GM18505 (cell line): Measurements from ENCODE around the gene PHF14.
"Not testable (repeated sequence)": the region's sequence is repeated elsewhere in the genome, so short reads cannot be mapped to it uniquely, and the experiment has no call there.

Experiments
- ATAC-seq: cut with Tn5 transposase; IDR thresholded peaks from one replicate; pipeline ENCODE4 v1.9.1; 2021; ENCODE audit not compliant: unreplicated experiment
- POLR2A ChIP-seq: IDR thresholded peaks from 4 replicates; pipeline ENCODE4 v1.6.1; 2011; ENCODE audit warnings: borderline replicate concordance; ENCODE audit not compliant: insufficient read depth, insufficient read length; ENCODE audit errors: extremely low read depth

PHF14 gene, protein sequence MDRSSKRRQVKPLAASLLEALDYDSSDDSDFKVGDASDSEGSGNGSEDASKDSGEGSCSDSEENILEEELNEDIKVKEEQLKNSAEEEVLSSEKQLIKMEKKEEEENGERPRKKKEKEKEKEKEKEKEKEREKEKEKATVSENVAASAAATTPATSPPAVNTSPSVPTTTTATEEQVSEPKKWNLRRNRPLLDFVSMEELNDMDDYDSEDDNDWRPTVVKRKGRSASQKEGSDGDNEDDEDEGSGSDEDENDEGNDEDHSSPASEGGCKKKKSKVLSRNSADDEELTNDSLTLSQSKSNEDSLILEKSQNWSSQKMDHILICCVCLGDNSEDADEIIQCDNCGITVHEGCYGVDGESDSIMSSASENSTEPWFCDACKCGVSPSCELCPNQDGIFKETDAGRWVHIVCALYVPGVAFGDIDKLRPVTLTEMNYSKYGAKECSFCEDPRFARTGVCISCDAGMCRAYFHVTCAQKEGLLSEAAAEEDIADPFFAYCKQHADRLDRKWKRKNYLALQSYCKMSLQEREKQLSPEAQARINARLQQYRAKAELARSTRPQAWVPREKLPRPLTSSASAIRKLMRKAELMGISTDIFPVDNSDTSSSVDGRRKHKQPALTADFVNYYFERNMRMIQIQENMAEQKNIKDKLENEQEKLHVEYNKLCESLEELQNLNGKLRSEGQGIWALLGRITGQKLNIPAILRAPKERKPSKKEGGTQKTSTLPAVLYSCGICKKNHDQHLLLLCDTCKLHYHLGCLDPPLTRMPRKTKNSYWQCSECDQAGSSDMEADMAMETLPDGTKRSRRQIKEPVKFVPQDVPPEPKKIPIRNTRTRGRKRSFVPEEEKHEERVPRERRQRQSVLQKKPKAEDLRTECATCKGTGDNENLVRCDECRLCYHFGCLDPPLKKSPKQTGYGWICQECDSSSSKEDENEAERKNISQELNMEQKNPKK

DNA sequence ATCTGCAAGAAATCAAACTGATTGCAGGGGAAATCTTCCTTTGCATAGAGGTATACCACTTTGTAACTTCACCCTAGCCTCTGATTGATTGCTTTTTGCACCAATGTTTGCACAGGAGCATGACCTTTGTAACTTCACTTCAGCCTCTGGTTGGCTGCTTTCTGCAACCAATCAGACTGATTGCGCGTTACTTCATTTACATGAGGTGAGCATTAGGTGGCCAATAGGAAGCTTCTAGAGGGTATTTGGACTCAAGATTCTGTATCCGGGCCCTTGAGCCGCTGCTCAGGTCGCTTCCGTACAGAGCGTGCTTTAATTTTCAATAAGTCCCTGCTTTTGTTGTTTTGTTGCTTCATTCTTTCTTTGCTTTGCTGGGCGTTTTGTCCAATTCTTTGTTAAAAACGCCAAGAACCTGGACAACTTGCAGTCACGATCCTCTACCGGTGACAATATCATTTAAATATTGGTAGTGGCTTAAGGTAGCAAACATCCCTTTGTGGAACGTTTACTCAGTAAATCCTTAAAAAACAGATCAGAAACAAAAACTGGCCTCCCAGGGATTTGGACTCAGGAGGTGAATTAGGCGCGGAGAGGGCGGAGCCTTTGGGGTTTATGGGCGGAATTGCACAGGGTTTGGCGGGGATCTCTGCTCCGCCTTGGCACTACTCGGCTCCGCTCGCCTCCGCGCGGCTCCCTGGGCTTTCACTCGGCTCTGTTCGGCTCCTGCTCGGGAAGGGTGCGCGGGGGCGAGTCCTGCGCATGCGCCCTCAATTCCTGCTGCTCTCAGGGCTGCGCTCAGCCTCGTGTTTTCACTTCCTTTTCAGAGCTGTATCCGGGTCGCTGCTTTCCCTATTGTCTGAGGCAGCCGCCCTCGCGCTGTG lies at the start of gene PHF14:
PHF14 (plus strand) TSS at position 812 of the 881 bp plus-strand sequence. CDS start 452 bp downstream, outside the sequence.
- ATAC-seq, result peak; percentile 99

DNA sequence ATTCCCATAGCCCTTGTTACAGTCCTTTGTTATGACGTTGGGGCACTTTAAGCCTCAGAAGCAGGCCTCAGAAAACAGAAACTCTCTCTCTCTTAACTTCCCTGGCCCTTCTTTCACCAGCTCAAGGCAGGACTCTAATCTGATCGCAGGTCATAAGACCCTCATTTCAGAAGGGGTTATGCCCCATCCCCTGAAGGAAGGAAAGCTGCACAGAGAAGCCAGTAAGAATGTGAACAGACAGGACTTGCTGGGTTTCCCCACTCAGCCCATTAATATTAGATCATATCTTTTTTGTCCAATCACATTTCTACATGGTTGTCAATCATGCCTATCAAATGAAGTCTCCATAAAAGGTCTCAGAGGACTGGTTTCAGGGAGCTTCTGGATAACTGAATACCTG lies 49.3 kb upstream of the PHF14 start:
- TF ChIP-seq POLR2A, result no peak
- no peak for ATAC-seq

More for the DNA sequence above, at the start of gene PHF14:
- TF ChIP-seq POLR2A, result peak; percentile 85

DNA sequence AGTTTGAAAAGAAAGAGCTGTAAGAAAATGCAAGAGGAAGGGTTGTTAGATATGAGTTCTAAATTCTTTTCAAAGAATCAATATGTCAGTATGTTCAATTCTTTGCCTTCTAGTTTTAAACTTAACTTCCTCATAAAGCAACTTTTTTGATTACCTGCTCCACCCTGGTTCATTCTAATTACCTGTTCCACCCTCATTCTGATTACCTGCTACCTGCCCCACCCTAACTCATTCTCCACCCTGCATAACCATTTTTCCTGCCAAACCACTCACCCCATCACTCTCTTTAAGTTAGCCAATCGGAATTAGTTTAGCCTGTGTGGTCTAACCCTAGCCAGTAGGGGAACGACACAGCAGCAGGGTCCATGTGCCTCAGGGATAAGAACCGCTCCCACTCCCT lies 45.5 kb upstream of the PHF14 start:
- ATAC-seq, result not testable (repeated sequence)

DNA sequence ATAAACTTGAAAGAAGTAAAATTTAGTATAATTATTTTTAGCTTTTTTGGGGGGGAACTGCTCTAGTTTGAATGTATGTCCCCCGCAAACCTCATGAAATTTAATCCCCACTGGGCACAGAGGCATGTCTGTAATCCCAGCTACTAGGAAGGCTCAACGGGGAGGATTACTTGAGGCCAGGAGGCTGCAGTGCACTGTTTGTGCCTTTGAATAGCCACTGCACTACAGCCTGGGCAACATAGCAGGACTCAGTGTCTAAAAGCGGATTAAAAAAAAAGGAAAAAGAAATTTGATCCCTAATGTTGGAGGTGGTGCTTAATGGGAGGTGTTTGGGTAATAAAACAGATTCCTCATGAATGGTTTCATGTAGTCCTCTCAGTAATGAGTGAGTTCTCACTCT lies 43.1 kb upstream of the PHF14 start:
- no peak for TF ChIP-seq POLR2A
- ATAC-seq, result no peak

DNA sequence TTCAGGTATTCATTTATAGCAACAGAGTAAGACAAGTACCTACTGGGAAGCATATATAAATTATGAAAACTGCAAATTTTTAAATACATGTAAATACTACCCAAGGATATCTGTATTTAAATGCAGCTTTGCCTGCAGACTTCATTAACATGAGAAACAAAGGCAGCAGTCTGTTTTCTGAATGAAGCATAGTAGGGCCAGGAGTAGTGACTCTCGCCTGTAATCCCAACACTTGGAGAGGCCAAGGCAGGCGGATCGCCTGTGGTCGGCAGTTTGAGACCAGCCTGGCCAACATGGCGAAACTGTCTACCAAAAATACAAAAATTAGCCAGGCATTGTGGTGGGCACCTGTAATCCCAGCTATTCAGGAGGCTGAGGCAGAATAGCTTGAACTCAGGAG lies 42.5 kb upstream of the PHF14 start:
- no peak for ATAC-seq
- TF ChIP-seq POLR2A, result no peak

DNA sequence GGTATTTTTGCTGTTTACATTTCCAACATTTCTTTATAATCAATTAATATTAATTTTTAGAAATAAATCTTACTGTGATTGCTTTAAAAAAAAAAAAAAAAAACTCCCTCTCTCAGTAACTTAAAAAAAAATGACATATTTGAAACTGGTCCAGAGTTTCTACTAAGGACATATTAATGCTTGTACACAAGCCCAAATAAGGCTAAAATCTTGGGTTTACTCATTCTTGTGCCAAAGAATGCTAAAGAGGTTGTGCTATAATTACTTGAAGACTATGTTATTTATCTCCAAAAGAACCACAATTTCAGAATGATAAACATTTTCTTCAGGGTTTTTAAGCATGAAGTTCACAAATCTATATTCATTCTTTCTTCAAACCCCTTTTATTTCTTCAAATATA lies 39.4 kb upstream of the PHF14 start:
- ATAC-seq, result no peak

DNA sequence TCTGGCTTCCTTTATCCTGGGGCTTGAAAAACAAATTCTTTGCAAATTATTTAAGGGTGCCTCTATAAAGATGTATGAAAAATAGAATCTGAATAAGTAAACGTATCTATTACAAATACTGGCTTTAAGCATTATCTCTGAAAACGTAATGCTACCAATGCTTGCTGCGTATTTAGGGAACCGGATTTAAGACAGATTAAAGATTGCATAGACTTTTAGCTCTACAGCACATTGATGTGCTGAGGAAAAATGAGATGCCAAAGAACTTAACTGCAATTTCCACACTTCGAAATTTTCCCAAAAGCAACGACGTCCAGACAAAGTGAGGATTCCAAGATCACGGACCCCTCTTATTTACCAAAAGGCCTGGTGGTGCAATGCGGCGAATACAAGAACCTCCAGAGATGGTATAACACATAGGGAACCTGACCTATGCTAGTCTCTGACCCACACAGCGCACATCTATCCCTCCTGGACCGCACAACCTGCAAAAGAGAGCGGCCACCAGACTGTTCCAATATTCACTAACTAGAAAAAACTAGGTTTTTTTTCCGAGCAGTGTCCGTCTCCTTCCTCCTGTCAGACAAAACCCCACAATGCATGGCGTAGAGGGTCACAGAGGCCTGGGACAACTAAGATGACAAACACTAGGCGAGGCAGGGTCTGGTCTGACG lies 34.3 kb upstream of the PHF14 start:
- peak; percentile 15 for ATAC-seq
- no peak for TF ChIP-seq POLR2A

More for the DNA sequence above, 39.4 kb upstream of the PHF14 start:
- no peak for TF ChIP-seq POLR2A

DNA sequence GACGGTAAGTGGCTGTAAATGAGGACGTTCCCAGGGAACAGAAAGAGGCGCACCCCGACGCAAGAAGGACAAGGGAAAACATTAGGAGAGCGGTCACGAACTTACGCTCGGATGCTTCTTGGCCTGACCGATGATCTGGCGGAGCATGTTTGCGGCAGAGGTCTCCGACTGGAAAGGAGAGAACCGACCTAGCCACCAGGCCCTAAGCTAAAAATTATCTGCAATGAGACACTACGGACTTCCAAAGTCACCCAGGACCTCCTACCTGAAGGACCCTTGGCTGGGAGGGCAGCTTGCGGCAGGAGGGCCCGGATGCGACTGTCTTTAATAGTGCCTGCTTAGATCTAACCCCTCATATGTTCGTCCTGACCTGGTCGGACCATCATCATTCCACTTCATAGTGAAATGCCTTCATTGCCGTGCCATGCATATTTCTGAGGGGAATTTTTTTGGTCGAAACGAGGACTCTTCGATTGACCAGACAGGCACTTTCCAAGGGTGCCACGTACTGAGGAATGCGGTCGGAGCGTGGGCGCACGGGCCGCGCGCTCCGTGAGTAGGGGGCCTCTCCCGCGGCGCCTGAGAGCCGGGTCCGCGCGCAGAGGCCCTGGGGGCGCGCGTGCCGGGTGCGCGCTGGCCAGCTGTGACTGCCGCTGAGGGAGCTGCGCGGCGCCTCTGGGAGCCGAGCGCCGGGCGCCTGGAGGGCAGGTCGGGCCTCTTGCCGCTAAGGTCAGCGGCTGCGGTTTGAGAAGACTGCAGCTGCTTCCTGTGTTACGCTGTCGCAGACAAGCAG lies 33.6 kb upstream of the PHF14 start:
- TF ChIP-seq POLR2A, result peak; percentile 96
- peak; percentile 94 for ATAC-seq

DNA sequence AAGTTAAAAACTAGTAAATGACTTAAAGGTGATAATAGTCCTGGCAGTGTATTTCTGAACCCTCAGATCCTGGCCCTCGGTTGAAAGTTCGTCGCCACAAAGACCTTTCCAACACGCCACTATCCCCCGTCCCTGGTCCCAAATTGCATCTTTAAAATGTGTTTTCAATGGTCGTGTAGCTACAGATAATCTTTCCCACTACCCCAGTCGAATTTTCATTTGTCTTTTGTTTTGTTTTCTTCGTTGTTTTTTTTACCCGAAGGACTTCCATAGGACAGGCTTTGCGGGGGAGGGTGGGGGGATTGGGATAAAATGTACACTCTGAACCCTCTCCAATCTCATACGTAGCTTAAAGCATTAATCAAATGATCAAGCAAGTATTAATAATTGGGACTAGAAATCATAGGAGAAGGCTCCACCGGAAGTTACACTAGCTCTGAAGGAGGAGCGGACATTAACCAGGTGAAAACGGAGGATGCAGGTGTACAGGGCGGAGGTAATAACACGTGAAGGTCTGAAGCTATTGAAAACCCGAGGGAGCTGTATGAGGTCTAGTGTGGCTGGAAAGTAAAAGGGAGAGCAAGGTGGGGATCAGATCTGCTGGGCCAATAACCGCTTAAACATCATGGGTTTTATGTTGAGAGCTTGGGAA lies 32.8 kb upstream of the PHF14 start:
- ATAC-seq, result no peak
- peak; percentile 6 for TF ChIP-seq POLR2A

DNA sequence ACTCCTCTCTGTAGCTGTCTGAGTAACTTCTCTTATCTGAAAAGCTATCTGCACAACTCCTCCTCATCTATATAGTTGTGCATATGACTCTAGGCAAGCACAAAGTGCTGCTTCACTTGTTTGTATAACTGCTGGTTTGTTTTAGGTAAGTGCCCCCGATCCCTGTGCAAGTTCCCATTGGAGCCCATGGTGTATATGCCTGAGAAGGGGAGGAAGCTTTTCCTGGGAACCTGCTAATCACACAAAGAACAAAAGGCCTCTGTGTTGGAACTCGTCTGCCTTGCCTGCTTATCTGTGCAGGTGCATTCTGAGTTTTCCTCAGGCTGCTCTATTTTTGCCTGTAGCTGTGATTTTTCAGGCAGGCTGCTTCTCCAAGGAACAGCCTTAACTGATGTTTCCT lies 23.2 kb upstream of the PHF14 start:
- TF ChIP-seq POLR2A, result no peak
- ATAC-seq, result no peak

DNA sequence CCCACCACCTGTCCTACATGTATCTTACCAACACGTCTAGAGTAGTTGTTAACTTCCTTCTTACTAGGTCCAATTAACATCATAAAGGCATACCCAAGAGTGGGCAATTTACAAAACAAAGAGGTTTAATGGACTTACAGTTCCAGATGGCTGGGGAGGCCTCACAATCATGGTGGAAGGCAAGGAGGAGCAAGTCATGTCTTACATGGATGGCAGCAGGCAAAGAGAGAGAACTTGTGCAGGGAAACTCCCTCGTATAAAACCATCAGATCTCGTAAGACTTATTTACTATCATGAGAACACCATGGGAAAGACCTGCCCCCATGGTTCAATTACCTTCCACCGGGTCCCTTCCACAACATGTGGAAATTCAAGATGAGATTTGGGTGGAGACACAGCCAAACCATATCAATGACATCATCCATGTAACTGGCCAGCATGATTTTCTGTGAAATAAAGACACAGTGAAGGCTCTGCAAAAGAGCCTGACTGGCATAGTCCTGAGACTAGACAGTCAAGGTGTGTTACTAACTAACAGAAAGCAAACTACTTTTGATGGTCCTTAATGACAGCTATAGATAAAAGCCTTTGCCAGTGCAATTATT lies 22.6 kb upstream of the PHF14 start:
- ATAC-seq, result not testable (repeated sequence)
